Fibroblast of lung (primary cell): ENCODE measurements around the gene POMC. TPM values are rescaled to one million over a fixed set of nuclear protein-coding genes. Genes with fewer than 3 reads are reported as not detected.
"Not testable (repeated sequence)": the region's sequence is repeated elsewhere in the genome, so short reads cannot be mapped to it uniquely, and the experiment has no call there.

Source experiments
- DNase-seq, 2 donors: peaks; one replicate each; pipeline versions ENCODE4 v3.0.0 to v3.0.0-alpha.2; 2010; ENCODE audit warnings: low read depth in 2 of 2
- H2AFZ ChIP-seq: 2 replicates; pipeline ENCODE4 v1.5.1; 2012; ENCODE audit warnings: low read length, control low read depth, inconsistent platforms
- H3K27ac ChIP-seq: 2 replicates; pipeline ENCODE4 v1.5.1; 2011; ENCODE audit warnings: low read length, control low read depth; ENCODE audit not compliant: insufficient read depth
- H3K27me3 ChIP-seq: 2 replicates; pipeline ENCODE4 v1.5.1; 2011; ENCODE audit warnings: mild to moderate bottlenecking, low read length; ENCODE audit not compliant: control insufficient read depth, insufficient read depth
- H3K36me3 ChIP-seq: 2 replicates; pipeline ENCODE4 v1.5.1; 2011; ENCODE audit warnings: low read length; ENCODE audit not compliant: control insufficient read depth, insufficient read depth
- H3K4me1 ChIP-seq: 2 replicates; pipeline ENCODE4 v1.5.1; 2011; ENCODE audit warnings: low read length; ENCODE audit not compliant: control insufficient read depth, insufficient read depth; ENCODE audit errors: extremely low read depth
- H3K4me2 ChIP-seq: 2 replicates; pipeline ENCODE4 v1.5.1; 2011; ENCODE audit warnings: low read length, control low read depth; ENCODE audit not compliant: insufficient read depth; ENCODE audit errors: extremely low read depth
- H3K4me3 ChIP-seq, 4 experiments: fragments of 200-600 bp in 1 of 4; sonication (generic) in 1 of 4; replicated peaks in 1 of 4; 2 replicates each; pipeline ENCODE4 v1.5.1; 2011 to 2016; ENCODE audit warnings: low read length in 4 of 4, low read depth in 3 of 4, mild to moderate bottlenecking in 3 of 4, control low read depth in 2 of 4, inconsistent platforms in 1 of 4, mixed read lengths in 1 of 4; ENCODE audit not compliant: insufficient read depth in 1 of 4; ENCODE audit errors: control extremely low read depth in 1 of 4
- H3K79me2 ChIP-seq: 2 replicates; pipeline ENCODE4 v1.5.1; 2012; ENCODE audit warnings: mild to moderate bottlenecking, low read length, inconsistent platforms; ENCODE audit not compliant: control insufficient read depth, insufficient read depth
- H3K9ac ChIP-seq: 2 replicates; pipeline ENCODE4 v1.5.1; 2011; ENCODE audit warnings: mild to moderate bottlenecking, low read length, control low read depth; ENCODE audit not compliant: insufficient read depth
- H3K9me3 ChIP-seq: 2 replicates; pipeline ENCODE4 v1.5.1; 2012; ENCODE audit warnings: low read depth, low read length; ENCODE audit not compliant: control insufficient read depth, insufficient read depth
- H4K20me1 ChIP-seq: 2 replicates; pipeline ENCODE4 v1.5.1; 2011; ENCODE audit warnings: low read length; ENCODE audit not compliant: control insufficient read depth, insufficient read depth; ENCODE audit errors: extremely low read depth
- CTCF ChIP-seq, 2 donors: IDR thresholded peaks in 1 of 2; conservative IDR thresholded peaks in 1 of 2; 1 replicate in 1 of 2; 2 replicates in 1 of 2; pipeline ENCODE4 v1.5.1; 2011 to 2012; ENCODE audit warnings: low read length in 2 of 2, control low read depth in 1 of 2, inconsistent platforms in 1 of 2, low read depth in 1 of 2, mild to moderate bottlenecking in 1 of 2
- EZH2 ChIP-seq: IDR thresholded peaks from 2 replicates; pipeline ENCODE4 v1.5.1; 2012; ENCODE audit warnings: low read length, control low read depth, mild to moderate bottlenecking; ENCODE audit errors: missing control alignments
- polyA plus RNA-seq, 2 donors: library from polyadenylated mRNA; depleted of rRNA in 1 of 2; stranded (reverse) in 1 of 2; unstranded in 1 of 2; fragments of >200 nt; gene quantifications; 2 replicates each; pipeline ENCODE4 v1.2.1, GENCODE V29; 2011 to 2012; ENCODE audit warnings: missing spikeins in 1 of 2
- total RNA-seq: library from RNA; depleted of rRNA; stranded (reverse); fragments of >200 nt; gene quantifications from 2 replicates; pipeline ENCODE4 v1.2.1, GENCODE V29; 2014

POMC gene
- total and polyA plus RNA-seq, 2 donors (not counting 1 experiment from before 2014, with no cell fraction given): 0.66 TPM; not detected in 1

- TF ChIP-seq CTCF (conservative IDR thresholded peaks at IDR 0.05 in 1 of 2, IDR thresholded peaks at IDR 0.05 in 1 of 2; ENCODE audit: low read depth in 1 of 2, low read length in 2 of 2): no peak
- no peak for TF ChIP-seq EZH2
- no peak for DNase-seq
- H3K4me3 ChIP-seq: no peak overlapping the region
- H3K9me3 ChIP-seq: no peaks in the 10 kb centered on the region
- H3K4me2 ChIP-seq: no peak overlapping the region
- H3K36me3 ChIP-seq: no peaks in the 10 kb centered on the region
- H2AFZ ChIP-seq: no peak overlapping the region
- H3K9ac ChIP-seq: no peak overlapping the region
- H3K79me2 ChIP-seq: no peaks in the 10 kb centered on the region
- H3K4me1 ChIP-seq: no peaks in the 10 kb centered on the region
- no peak overlapping the region for H3K27ac ChIP-seq
- no peaks in the 10 kb centered on the region for H3K27me3 ChIP-seq
- H4K20me1 ChIP-seq: no peaks in the 10 kb centered on the region
These were observed 46.9 kb upstream of the POMC start for GRCh38 chr2:25215232-25215631.

- H2AFZ ChIP-seq: no peak overlapping the region
- no peaks in the 10 kb centered on the region for H3K79me2 ChIP-seq
- no peaks in the 10 kb centered on the region for H3K4me1 ChIP-seq
- H3K9me3 ChIP-seq: no peaks in the 10 kb centered on the region
- no peak overlapping the region for H3K27ac ChIP-seq
- no peak overlapping the region for H3K9ac ChIP-seq
- H3K4me2 ChIP-seq: no peak overlapping the region
- H3K27me3 ChIP-seq: no peaks in the 10 kb centered on the region
- H4K20me1 ChIP-seq: no peaks in the 10 kb centered on the region
- H3K4me3 ChIP-seq: no peak overlapping the region
- no peak for TF ChIP-seq EZH2
- TF ChIP-seq CTCF (conservative IDR thresholded peaks at IDR 0.05 in 1 of 2, IDR thresholded peaks at IDR 0.05 in 1 of 2; ENCODE audit: low read depth in 1 of 2, low read length in 2 of 2): no peak
- H3K36me3 ChIP-seq: no peaks in the 10 kb centered on the region
- DNase-seq: no peak
These were observed 44.8 kb upstream of the POMC start for GRCh38 chr2:25213229-25213628.

- H3K27ac ChIP-seq, H3K4me2 ChIP-seq, H3K36me3 ChIP-seq, H3K9ac ChIP-seq, H3K4me3 ChIP-seq, H2AFZ ChIP-seq, H3K27me3 ChIP-seq, H4K20me1 ChIP-seq, H3K4me1 ChIP-seq, DNase-seq, H3K79me2 ChIP-seq, H3K9me3 ChIP-seq: not testable (repeated sequence)
These were observed 42.5 kb upstream of the POMC start for GRCh38 chr2:25210923-25211322.
